HEK293T (cell line): ENCODE measurements around the gene PACRG.

Experiments used
- CTCF ChIA-PET: fragments of 350-600 bp; formaldehyde crosslinking; extraction: SDS; loops from one replicate; lab custom pipeline; 2021; ENCODE audit warnings: antibody characterized with exemption, inconsistent platforms; lab: Yijun Ruan, JAX
- POLR2A ChIA-PET: fragments of 350-600 bp; formaldehyde crosslinking; extraction: SDS; loops from one replicate; lab custom pipeline; 2020; ENCODE audit warnings: antibody characterized with exemption, inconsistent platforms; lab: Yijun Ruan, JAX
- DNase-seq: peaks from one replicate; pipeline ENCODE4 v3.0.0; 2012; ENCODE audit warnings: mixed read lengths; ENCODE audit errors: extremely low spot score
- ARNT ChIP-seq: fragments of 450-650 bp; IDR thresholded peaks from 2 replicates; pipeline ENCODE4 v1.6.1; 2017; ENCODE audit warnings: mild to moderate bottlenecking
- BHLHE40 ChIP-seq: fragments of 450-650 bp; IDR thresholded peaks from 2 replicates; pipeline ENCODE4 v1.6.1; 2016; ENCODE audit warnings: mild to moderate bottlenecking, moderate library complexity, borderline replicate concordance
- CTBP1 ChIP-seq: fragments of 450-650 bp; IDR thresholded peaks from 2 replicates; pipeline ENCODE4 v1.6.1; 2016; ENCODE audit warnings: borderline replicate concordance
- ELF4 ChIP-seq: fragments of 450-650 bp; IDR thresholded peaks from 2 replicates; pipeline ENCODE4 v1.6.1; 2017; ENCODE audit warnings: antibody characterized with exemption
- FOXA1 ChIP-seq: fragments of 450-650 bp; IDR thresholded peaks from 2 replicates; pipeline ENCODE4 v1.6.1; 2016; ENCODE audit warnings: mild to moderate bottlenecking
- FOXK2 ChIP-seq: fragments of 450-650 bp; IDR thresholded peaks from 2 replicates; pipeline ENCODE4 v1.6.1; 2016; ENCODE audit warnings: mild to moderate bottlenecking
- FOXM1 ChIP-seq: fragments of 450-650 bp; IDR thresholded peaks from 2 replicates; pipeline ENCODE4 v1.6.1; 2017; ENCODE audit warnings: mild to moderate bottlenecking, borderline replicate concordance
- HDGF ChIP-seq: fragments of 450-650 bp; IDR thresholded peaks from 2 replicates; pipeline ENCODE4 v1.6.1; 2017; ENCODE audit warnings: antibody characterized with exemption, borderline replicate concordance
- L3MBTL2 ChIP-seq: fragments of 450-650 bp; conservative IDR thresholded peaks from 2 replicates; pipeline ENCODE4 v1.6.1; 2016; ENCODE audit warnings: mild to moderate bottlenecking
- LEF1 ChIP-seq: fragments of 450-650 bp; IDR thresholded peaks from 2 replicates; pipeline ENCODE4 v1.6.1; 2017; ENCODE audit warnings: mild to moderate bottlenecking, borderline replicate concordance
- NFRKB ChIP-seq: fragments of 450-650 bp; IDR thresholded peaks from 2 replicates; pipeline ENCODE4 v1.6.1; 2016; ENCODE audit warnings: mild to moderate bottlenecking, moderate library complexity
- SP1 ChIP-seq: fragments of 450-650 bp; IDR thresholded peaks from 2 replicates; pipeline ENCODE4 v1.6.1; 2017
- SUZ12 ChIP-seq: fragments of 450-650 bp; IDR thresholded peaks from 2 replicates; pipeline ENCODE4 v1.6.1; 2016; ENCODE audit warnings: mild to moderate bottlenecking
- TARDBP ChIP-seq: fragments of 450-650 bp; IDR thresholded peaks from 2 replicates; pipeline ENCODE4 v1.6.1; 2016
- ZNF384 ChIP-seq: fragments of 450-650 bp; IDR thresholded peaks from 2 replicates; pipeline ENCODE4 v1.6.1; 2016
- TF ChIP-seq, protein P1 (sequence below): fragments of 450-650 bp; IDR thresholded peaks from 2 replicates; pipeline ENCODE4 v1.6.1; 2016

PACRG gene

DNA sequence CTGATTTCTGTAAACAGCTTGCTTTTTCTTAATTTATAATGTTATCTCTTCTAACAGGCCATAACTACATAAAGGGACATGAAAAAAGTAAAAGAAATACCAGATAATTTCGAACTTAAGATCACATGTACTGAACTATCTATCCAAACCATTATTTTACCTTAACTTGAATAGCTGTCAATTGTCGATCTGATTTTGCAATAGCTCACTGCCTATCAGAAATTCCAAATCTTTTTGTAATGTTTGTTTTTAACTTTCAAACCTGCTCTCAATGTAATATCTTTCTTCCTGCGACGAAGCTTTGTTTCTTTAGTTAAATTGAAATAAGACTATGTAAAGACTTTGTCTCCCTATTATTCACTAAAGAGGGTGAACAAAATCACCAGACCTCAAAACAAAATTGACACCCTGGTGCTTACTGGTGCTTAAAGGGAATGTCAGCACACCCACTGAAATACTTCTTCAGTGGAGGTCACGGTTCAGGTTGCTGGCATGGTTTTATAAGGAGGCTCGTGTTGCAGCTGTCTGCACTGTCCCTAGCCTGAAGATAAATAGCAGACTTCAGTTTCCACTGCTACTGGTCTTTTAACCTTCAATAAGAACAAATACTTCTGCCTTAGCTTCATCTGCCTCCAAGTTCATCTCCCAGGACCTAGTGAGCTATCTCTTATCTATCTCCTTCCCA is 569.2 kb downstream of the PACRG start:
- ChIA-PET POLR2A (interaction anchor here (0.9 kb wide), 1 partner anchor 12 kb away, joined by 3 read pairs; no protein-coding TSS in a partner anchor), CTCF (interaction anchor here (0.6 kb wide), 1 partner anchor 140 kb away, joined by 4 read pairs; no protein-coding TSS in a partner anchor)
- peak; percentile 45 for DNase-seq
- TF ChIP-seq HDGF (no peak), FOXA1 (no peak), FOXK2 (no peak)
- TF ChIP-seq, protein P1, sequence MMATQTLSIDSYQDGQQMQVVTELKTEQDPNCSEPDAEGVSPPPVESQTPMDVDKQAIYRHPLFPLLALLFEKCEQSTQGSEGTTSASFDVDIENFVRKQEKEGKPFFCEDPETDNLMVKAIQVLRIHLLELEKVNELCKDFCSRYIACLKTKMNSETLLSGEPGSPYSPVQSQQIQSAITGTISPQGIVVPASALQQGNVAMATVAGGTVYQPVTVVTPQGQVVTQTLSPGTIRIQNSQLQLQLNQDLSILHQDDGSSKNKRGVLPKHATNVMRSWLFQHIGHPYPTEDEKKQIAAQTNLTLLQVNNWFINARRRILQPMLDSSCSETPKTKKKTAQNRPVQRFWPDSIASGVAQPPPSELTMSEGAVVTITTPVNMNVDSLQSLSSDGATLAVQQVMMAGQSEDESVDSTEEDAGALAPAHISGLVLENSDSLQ, result peak; percentile 57

DNA sequence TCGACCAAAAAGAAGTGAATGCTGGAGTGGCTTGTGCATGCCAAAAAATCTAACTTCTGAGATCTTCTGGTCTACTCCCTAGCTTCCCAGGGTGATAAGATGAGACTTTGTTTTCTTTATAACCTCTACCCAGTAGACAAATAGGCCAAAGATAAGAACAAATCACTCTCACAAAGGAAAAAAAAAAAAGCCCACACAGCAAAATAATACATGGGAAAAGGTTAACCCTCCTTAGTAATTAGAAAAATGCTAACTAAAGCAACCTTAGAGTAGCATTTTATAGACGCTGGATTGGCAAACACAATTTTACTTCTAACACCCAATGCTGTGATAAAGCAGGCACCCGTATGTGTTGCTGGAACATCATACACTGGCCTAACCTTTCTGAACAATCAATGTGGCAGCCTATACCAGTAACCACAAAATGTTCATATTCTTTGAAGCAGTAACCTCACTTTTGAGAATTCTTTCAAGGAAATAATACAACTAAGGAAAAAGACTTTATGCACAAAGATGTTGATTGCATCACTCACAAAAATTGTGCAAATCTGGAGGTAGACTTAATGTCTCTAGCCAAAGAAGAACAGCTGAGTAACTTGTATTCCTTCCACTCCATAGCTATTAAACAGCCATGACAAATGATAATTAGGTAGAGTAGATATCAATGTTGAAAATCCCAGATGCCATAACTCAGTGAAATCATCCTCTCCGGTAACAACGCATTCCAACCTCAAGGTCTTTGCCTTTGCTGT is 570.5 kb downstream of the PACRG start:
- TF ChIP-seq HDGF (no peak), SP1 (no peak), ZNF384 (no peak), ARNT (no peak), L3MBTL2 (no peak), BHLHE40 (no peak), FOXA1 (no peak), CTBP1 (no peak)
- ChIA-PET POLR2A (no interaction called here), CTCF (no interaction called here)
- DNase-seq, result no peak

DNA sequence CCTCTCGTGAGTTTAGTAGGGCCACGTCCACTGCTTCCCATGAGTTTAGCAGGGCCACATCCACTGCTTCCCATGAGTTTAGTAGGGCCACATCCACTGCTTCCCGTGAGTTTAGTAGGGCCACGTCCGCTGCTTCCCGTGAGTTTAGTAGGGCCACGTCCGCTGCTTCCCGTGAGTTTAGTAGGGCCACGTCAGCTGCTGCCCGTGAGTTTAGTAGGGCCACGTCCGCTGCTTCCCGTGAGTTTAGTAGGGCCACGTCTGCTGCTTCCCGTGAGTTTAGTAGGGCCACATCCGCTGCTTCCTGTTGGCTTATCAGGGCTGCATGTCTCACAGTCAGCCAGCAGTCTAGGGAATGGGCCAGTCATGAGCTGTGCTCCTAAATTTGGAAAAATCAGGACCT is 573.1 kb downstream of the PACRG start:
- ChIA-PET CTCF (no interaction called here), POLR2A (no interaction called here)
- DNase-seq, result no peak
- TF ChIP-seq, protein P1, result no peak
- TF ChIP-seq SP1 (no peak), SUZ12 (no peak), FOXA1 (no peak), BHLHE40 (no peak), ARNT (no peak), CTBP1 (no peak), ZNF384 (no peak), L3MBTL2 (no peak)

- CTCF ChIA-PET, result interaction anchor here (0.6 kb wide), 1 partner anchor 406 kb away, joined by 3 read pairs; no protein-coding TSS in a partner anchor
- POLR2A ChIA-PET, result interaction anchor here (1.1 to 1.2 kb wide), 2 partner anchors 10 to 115 kb away, joined by 3 read pairs; no protein-coding TSS in a partner anchor
- TF ChIP-seq BHLHE40, result no peak
- TF ChIP-seq LEF1, result no peak
- no peak for TF ChIP-seq SP1
- TF ChIP-seq ARNT, result no peak
- no peak for TF ChIP-seq L3MBTL2
- TF ChIP-seq ZNF384, result no peak
- no peak for TF ChIP-seq CTBP1
- TF ChIP-seq FOXA1, result no peak
- TF ChIP-seq FOXK2, result no peak
- no peak for TF ChIP-seq ELF4
- TF ChIP-seq HDGF, result no peak
- no peak for TF ChIP-seq FOXM1
- TF ChIP-seq NFRKB, result no peak
- TF ChIP-seq SUZ12, result no peak
- no peak for TF ChIP-seq TARDBP
- TF ChIP-seq, protein P1, result no peak
- DNase-seq, result no peak
Measured at GRCh38 chr6:163301726-163302635, 574.2 kb downstream of the PACRG start.

GRCh38 chr6:163302747-163303146 is 575.0 kb downstream of the PACRG start:
- no peak for TF ChIP-seq HDGF
- TF ChIP-seq, protein P1, result no peak
- no peak for TF ChIP-seq CTBP1
- no peak for TF ChIP-seq SUZ12
- no peak for DNase-seq
- ChIA-PET POLR2A (interaction anchor here (1.2 kb wide), 1 partner anchor 9 kb away, joined by 3 read pairs; no protein-coding TSS in a partner anchor), CTCF (no interaction called here)
